ENCODE results near the gene HHIPL1. TPM values are rescaled to one million over a fixed set of nuclear protein-coding genes. Genes with fewer than 3 reads are reported as not detected.
A peak's percentile ranks its signal among the peaks of the same experiment; 100 is the strongest.

HHIPL1 gene
- total RNA-seq, 1 experiment from 2014 or later: 2.6 TPM

DNA sequence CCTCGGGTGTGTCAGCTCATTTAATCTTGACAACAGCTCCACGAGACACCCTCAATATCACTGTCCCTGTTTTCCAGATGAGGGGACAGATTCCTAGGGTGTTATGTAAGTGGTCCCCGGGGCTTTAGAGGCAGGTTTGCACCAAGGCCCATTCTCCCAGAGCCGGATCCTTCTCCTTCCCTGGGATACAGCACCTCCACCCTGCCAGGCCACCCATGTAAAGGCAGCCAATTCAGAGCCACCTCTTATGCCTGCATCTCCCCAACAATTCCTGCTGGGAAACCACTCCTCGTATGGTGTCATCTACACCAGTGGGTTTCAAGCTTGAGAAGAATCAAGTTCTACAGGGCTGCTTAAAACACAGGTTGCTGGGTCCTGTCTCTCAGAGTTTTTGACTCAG, 35.1 kb downstream of the HHIPL1 start:
- H3K56ac ChIP-seq (ENCODE audit: insufficient read length, low read depth, low read length): no peak overlapping the region
- no peak overlapping the region for H2AFZ ChIP-seq (ENCODE audit: low read length)
- H2AK5ac ChIP-seq (ENCODE audit: insufficient read length, low read length): no peak overlapping the region
- DNase-seq: peak; percentile 20
- H3K9ac ChIP-seq (ENCODE audit: extremely low read depth, insufficient read length, low read length): no peak overlapping the region
- no peak overlapping the region for H3K4ac ChIP-seq (ENCODE audit: low read depth, low read length)
- H2BK5ac ChIP-seq (ENCODE audit: insufficient read length, low read length): no peak overlapping the region
- no peak overlapping the region for H3K4me3 Mint-ChIP-seq
- no peak overlapping the region for H4K91ac ChIP-seq (ENCODE audit: insufficient read length, low read depth, low read length)
- no peak overlapping the region for H3K4me2 ChIP-seq (ENCODE audit: insufficient read depth, insufficient read length, low read length)
- peaks cover 8% of the 10 kb centered on the region for H3K23me2 ChIP-seq (ENCODE audit: insufficient read length, low read depth, low read length, poor library complexity, severe bottlenecking)
- H3K4me1 Mint-ChIP-seq: peaks cover 9 to 12% of the 10 kb centered on the region in 2 experiments
- H3K4me1 ChIP-seq (ENCODE audit: insufficient read depth, low read length): no peaks in the 10 kb centered on the region
- TF ChIP-seq, protein P1, sequence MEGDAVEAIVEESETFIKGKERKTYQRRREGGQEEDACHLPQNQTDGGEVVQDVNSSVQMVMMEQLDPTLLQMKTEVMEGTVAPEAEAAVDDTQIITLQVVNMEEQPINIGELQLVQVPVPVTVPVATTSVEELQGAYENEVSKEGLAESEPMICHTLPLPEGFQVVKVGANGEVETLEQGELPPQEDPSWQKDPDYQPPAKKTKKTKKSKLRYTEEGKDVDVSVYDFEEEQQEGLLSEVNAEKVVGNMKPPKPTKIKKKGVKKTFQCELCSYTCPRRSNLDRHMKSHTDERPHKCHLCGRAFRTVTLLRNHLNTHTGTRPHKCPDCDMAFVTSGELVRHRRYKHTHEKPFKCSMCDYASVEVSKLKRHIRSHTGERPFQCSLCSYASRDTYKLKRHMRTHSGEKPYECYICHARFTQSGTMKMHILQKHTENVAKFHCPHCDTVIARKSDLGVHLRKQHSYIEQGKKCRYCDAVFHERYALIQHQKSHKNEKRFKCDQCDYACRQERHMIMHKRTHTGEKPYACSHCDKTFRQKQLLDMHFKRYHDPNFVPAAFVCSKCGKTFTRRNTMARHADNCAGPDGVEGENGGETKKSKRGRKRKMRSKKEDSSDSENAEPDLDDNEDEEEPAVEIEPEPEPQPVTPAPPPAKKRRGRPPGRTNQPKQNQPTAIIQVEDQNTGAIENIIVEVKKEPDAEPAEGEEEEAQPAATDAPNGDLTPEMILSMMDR (conservative IDR thresholded peaks at IDR 0.05): no peak
- H2BK20ac ChIP-seq (ENCODE audit: low read depth, low read length, poor library complexity, severe bottlenecking): no peak overlapping the region
- no peak overlapping the region for H4K8ac ChIP-seq (replicated peaks; ENCODE audit: insufficient read length, low read depth, low read length)
- H3K27ac ChIP-seq (ENCODE audit: insufficient read length, low read depth, low read length): no peak overlapping the region
- H3K27me3 Mint-ChIP-seq (ENCODE audit: low read depth): peaks cover 4% of the 10 kb centered on the region
- H2BK12ac ChIP-seq (ENCODE audit: insufficient read length, low read depth, low read length): no peak overlapping the region
- peaks cover 15 to 23% of the 10 kb centered on the region in 2 experiments; a peak in 4 of 5 replicates for H3K9me3 Mint-ChIP-seq
- H3K27me3 ChIP-seq (ENCODE audit: insufficient read depth, low read length): no peaks in the 10 kb centered on the region
- no peaks in the 10 kb centered on the region for H3K79me2 ChIP-seq (ENCODE audit: insufficient read depth, low read length)
- no peaks in the 10 kb centered on the region for H4K20me1 ChIP-seq (ENCODE audit: control insufficient read depth, insufficient read depth, insufficient read length)
- H2BK15ac ChIP-seq (ENCODE audit: low read depth, low read length): no peak overlapping the region
- H3K79me1 ChIP-seq (ENCODE audit: insufficient read depth, low read depth, low read length, poor library complexity, severe bottlenecking): no peaks in the 10 kb centered on the region
- H3T11ph ChIP-seq (ENCODE audit: low read length): no peak overlapping the region
- WGBS (ENCODE audit: extremely low coverage, insufficient read length, low lambda C conversion rate): no CpG with 5 or more reads among the region's 5 CpGs
- H3K23ac ChIP-seq (ENCODE audit: insufficient read length, low read depth, low read length): no peak overlapping the region
- H3K14ac ChIP-seq (ENCODE audit: insufficient read depth, low read length): no peak overlapping the region
- peaks cover 8% of the 10 kb centered on the region for H3K9me3 ChIP-seq (ENCODE audit: control insufficient read depth, low read depth, low read length)
- no peak overlapping the region for H4K5ac ChIP-seq (ENCODE audit: insufficient read length, low read depth, low read length)
- peaks cover 3 to 10% (median 8%) of the 10 kb centered on the region in 3 experiments; a peak in 3 of 7 replicates for H3K36me3 Mint-ChIP-seq (ENCODE audit: insufficient read depth in 1 of 3, low read depth in 3 of 3)
- no peak overlapping the region for H3K27ac Mint-ChIP-seq
- H3K18ac ChIP-seq (ENCODE audit: insufficient read length, low read depth, low read length): no peak overlapping the region
- H2BK120ac ChIP-seq (ENCODE audit: low read depth, low read length, poor library complexity, severe bottlenecking): no peak overlapping the region

Measured in H9 (cell line).